Panc1 (cell line): Measurements from ENCODE around the gene HNRNPA2B1. TPM values are rescaled to one million over a fixed set of nuclear protein-coding genes. Genes with fewer than 3 reads are reported as not detected.
A peak's percentile ranks its signal among the peaks of the same experiment; 100 is the strongest.

Experiments used
- ATAC-seq: fragments of 200-7000 bp; cut with Tn5 transposase; 2 replicates; pipeline ENCODE4 v1.9.1; 2020; ENCODE audit warnings: mild to moderate bottlenecking, moderate library complexity
- Bru-seq: library from RNA; stranded (reverse); fragments of 400-500 nt; gene quantifications from one replicate; lab custom pipeline; 2021; lab: Mats Ljungman, UMichigan
- BruChase-seq, 2 experiments: library from RNA; stranded (reverse); fragments of 400-500 nt; gene quantifications; one replicate each; lab custom pipeline; 2021; lab: Mats Ljungman, UMichigan
- BruUV-seq: library from RNA; stranded (reverse); fragments of 400-500 nt; replicated peaks from 2 replicates; lab custom pipeline; 2021; lab: Mats Ljungman, UMichigan
- CTCF ChIA-PET: fragments of 300-600 bp; sonication (Branson Sonifier 250); formaldehyde crosslinking; loops from one replicate; lab custom pipeline; 2022; ENCODE audit warnings: antibody characterized with exemption; lab: Charles Lee
- POLR2A ChIA-PET: fragments of 300-600 bp; sonication (Branson Sonifier 250); formaldehyde crosslinking; loops from one replicate; lab custom pipeline; 2022; ENCODE audit warnings: antibody characterized with exemption; lab: Charles Lee
- DNase-seq: peaks from one replicate; pipeline ENCODE4 v3.0.0-alpha.2; 2010; ENCODE audit warnings: low read depth, low spot score
- H3K27ac ChIP-seq: 2 replicates; pipeline ENCODE4 v1.5.1; 2011; ENCODE audit warnings: mild to moderate bottlenecking, low read length, inconsistent platforms
- H3K27me3 ChIP-seq: fragments of 200-500 bp; sonication (Bioruptor generic); 2 replicates; pipeline ENCODE4 v1.6.0; 2014; ENCODE audit warnings: low read length, inconsistent platforms; ENCODE audit not compliant: control insufficient read depth, insufficient read depth
- H3K36me3 ChIP-seq: fragments of 200-500 bp; sonication (Bioruptor generic); 2 replicates; pipeline ENCODE4 v1.5.1; 2014; ENCODE audit warnings: inconsistent platforms, mild to moderate bottlenecking, low read length, moderate library complexity; ENCODE audit not compliant: control insufficient read depth, insufficient read depth
- H3K4me1 ChIP-seq: 2 replicates; pipeline ENCODE4 v1.5.1; 2011; ENCODE audit warnings: inconsistent platforms, mild to moderate bottlenecking, low read length, moderate library complexity; ENCODE audit not compliant: control insufficient read depth, insufficient read depth
- H3K4me3 ChIP-seq, 2 experiments: 2 replicates each; pipeline ENCODE4 v1.5.1; 2011 to 2012; ENCODE audit warnings: low read depth in 2 of 2, low read length in 2 of 2, mild to moderate bottlenecking in 2 of 2, inconsistent platforms in 1 of 2, moderate library complexity in 1 of 2
- H3K9me3 ChIP-seq: fragments of 200-500 bp; sonication (Bioruptor generic); 2 replicates; pipeline ENCODE4 v1.5.1; 2014; ENCODE audit warnings: low read depth, mild to moderate bottlenecking, inconsistent platforms, low read length, moderate library complexity; ENCODE audit not compliant: control insufficient read depth, insufficient read depth
- CTCF ChIP-seq: fragments of 450-650 bp; IDR thresholded peaks from 2 replicates; pipeline ENCODE4 v1.5.1; 2017; ENCODE audit warnings: mild to moderate bottlenecking
- POLR2AphosphoS5 ChIP-seq: IDR thresholded peaks from 2 replicates; pipeline ENCODE4 v1.6.1; 2012; ENCODE audit warnings: mild to moderate bottlenecking, low read depth, low read length, moderate library complexity
- REST ChIP-seq, 2 experiments: IDR thresholded peaks; 2 replicates each; pipeline ENCODE4 v1.6.1; 2011 to 2012; ENCODE audit warnings: low read depth in 2 of 2, control low read depth in 1 of 2, low read length in 1 of 2, mild to moderate bottlenecking in 1 of 2, moderate library complexity in 1 of 2; ENCODE audit not compliant: insufficient read depth in 1 of 2
- SIN3A ChIP-seq: IDR thresholded peaks from 2 replicates; pipeline ENCODE4 v1.6.1; 2012; ENCODE audit warnings: low read depth, mild to moderate bottlenecking, low read length, moderate library complexity, borderline replicate concordance; ENCODE audit not compliant: insufficient read depth
- TCF7L2 ChIP-seq: IDR thresholded peaks from 2 replicates; pipeline ENCODE4 v1.6.1; 2011; ENCODE audit warnings: mild to moderate bottlenecking, low read depth, low read length, inconsistent platforms
- in situ Hi-C: cut with HindIII; loops from 2 replicates; pipeline ENCODE4 v1.10.0; 2016; ENCODE audit warnings: low sequenced_read_pairs, low pct_unique_long_range_greater_than_20kb
- intact Hi-C: fragments of 100-400 bp; cut with micrococcal nuclease; formaldehyde crosslinking; loops from one replicate; pipeline ENCODE4 v1.10.0; 2022; ENCODE audit not compliant: unreplicated experiment
- long read RNA-seq: library from polyadenylated mRNA; unstranded; transcript quantifications from one replicate; pipeline ENCODE4 v2.0.0, GENCODE V29; 2021; ENCODE audit not compliant: unreplicated experiment
- polyA plus RNA-seq: library from polyadenylated mRNA; unstranded; fragments of >200 nt; gene quantifications from one replicate; pipeline ENCODE4 v1.2.1, GENCODE V29; 2012; ENCODE audit warnings: missing spikeins; ENCODE audit not compliant: insufficient read length
- total RNA-seq: library from RNA; stranded (reverse); gene quantifications from one replicate; pipeline ENCODE4 v1.2.1, GENCODE V29; 2021; ENCODE audit not compliant: unreplicated experiment

The HNRNPA2B1 gene
- total RNA-seq (819 TPM), Bru-seq, nascent RNA (percentile 100 among the genes with signal in this experiment), BruChase-seq, experiment 1, labeled RNA remaining after a 2-hour chase (percentile 100 among the genes with signal in this experiment), BruChase-seq, experiment 2, labeled RNA remaining after a 6-hour chase (percentile 100 among the genes with signal in this experiment)
- 815 TPM for polyA plus RNA-seq
- long read RNA-seq, full-length matches to known transcripts, result 453 of 1,168 reads
- long read RNA-seq, partial matches to known transcripts, result 213 of 1,168 reads
- long read RNA-seq, other reads (novel, unspliced or antisense), result 502 of 1,168 reads

- intact Hi-C loops, result loop anchor here (5.0 kb wide), 1 partner anchor 467 kb away; no protein-coding TSS in a partner anchor
- CTCF ChIA-PET, result no interaction called here
- in situ Hi-C loops, result no loop called here
- Histone ChIP-seq H3K27ac (peak within 1 kb of the TSS; percentile 100), H3K4me1 (peaks cover 40% of the 10 kb centered on the region), H3K27me3 (no peaks in the 10 kb centered on the region), H3K4me3 (peak within 1 kb of the TSS; percentile 97 to 98), H3K36me3 (peaks cover 65% of the 10 kb centered on the region), H3K9me3 (no peaks in the 10 kb centered on the region)
- DNase-seq (peak; percentile 99), ATAC-seq (peak; percentile 80)
- TF ChIP-seq REST (IDR thresholded peaks at IDR 0.05; ENCODE audit: insufficient read depth in 1 of 2, low read depth in 2 of 2, low read length in 1 of 2) (peak; percentile 41 to 63; a peak in 2 of 4 replicates), CTCF (no peak), TCF7L2 (peak; percentile 24; the same call in 1 of the 2 replicates), POLR2AphosphoS5 (peak; percentile 100), SIN3A (peak; percentile 93)
- POLR2A ChIA-PET, result interaction anchor here (0.6 to 1.2 kb wide), 5 partner anchors 12 to 169 kb away, joined by 3 to 6 read pairs (median 3); no protein-coding TSS in a partner anchor
- BruUV-seq, result no TSS peak
Observed at GRCh38 chr7:26200444-26201246, at the start of gene HNRNPA2B1. TSS of gene HNRNPA2B1 (minus strand) at chr7:26200746. CDS start at chr7:26200577, 169 bp downstream.

- in situ Hi-C loops, result no loop called here
- Histone ChIP-seq H3K9me3 (no peaks in the 10 kb centered on the region), H3K27me3 (0 out of 2 replicates have a peak, but pooled peaks cover 2% of the 10 kb centered on the region), H3K4me1 (no peaks in the 10 kb centered on the region), H3K36me3 (no peaks in the 10 kb centered on the region), H3K27ac (no peak overlapping the region), H3K4me3 (no peak overlapping the region)
- CTCF ChIA-PET, result no interaction called here
- no TSS peak for BruUV-seq
- TF ChIP-seq CTCF (no peak), POLR2AphosphoS5 (no peak), SIN3A (no peak), TCF7L2 (no peak), REST (IDR thresholded peaks at IDR 0.05; ENCODE audit: insufficient read depth in 1 of 2, low read depth in 2 of 2, low read length in 1 of 2) (no peak)
- POLR2A ChIA-PET, result no interaction called here
- intact Hi-C loops, result no loop called here
- DNase-seq (no peak), ATAC-seq (no peak)
Observed at GRCh38 chr7:26250239-26250638, 49.7 kb upstream of the HNRNPA2B1 start.
